GM13976 (cell line): ENCODE results near the gene CPA4.
"Not testable (repeated sequence)": the region's sequence is repeated elsewhere in the genome, so short reads cannot be mapped to it uniquely, and the experiment has no call there.

Experiments
- DNase-seq: peaks from one replicate; pipeline ENCODE4 v3.0.0; 2012; ENCODE audit warnings: low spot score
- CTCF ChIP-seq: IDR thresholded peaks from 2 replicates; pipeline ENCODE4 v1.5.1; 2012; ENCODE audit warnings: borderline replicate concordance, mild to moderate bottlenecking; ENCODE audit not compliant: insufficient read depth; ENCODE audit errors: extremely low read depth, missing control alignments, control extremely low read depth
- in situ Hi-C: fragments of 300-500 bp; cut with MboI; formaldehyde crosslinking; loops from one replicate; pipeline ENCODE4 v1.12.0; 2022; ENCODE audit warnings: low sequenced_read_pairs, mixed read lengths, inconsistent platforms; ENCODE audit not compliant: unreplicated experiment

Gene CPA4

GRCh38 chr7:130292682-130293257 is at the start of gene CPA4:
CPA4 (plus strand) TSS chr7:130293161; CDS start chr7:130293181, 20 bp downstream.
- DNase-seq = no peak
- TF ChIP-seq CTCF = no peak
- in situ Hi-C loops = no loop called here

GRCh38 chr7:130243486-130243885 is 49.5 kb upstream of the CPA4 start:
- in situ Hi-C loops, DNase-seq: not testable (repeated sequence)

- in situ Hi-C loops = not testable (repeated sequence)
Measured at GRCh38 chr7:130246491-130246890, 46.5 kb upstream of the CPA4 start.

GRCh38 chr7:130248842-130249241 is 44.1 kb upstream of the CPA4 start:
- DNase-seq, in situ Hi-C loops: not testable (repeated sequence)

More at GRCh38 chr7:130246491-130246890, 46.5 kb upstream of the CPA4 start:
- not testable (repeated sequence) for DNase-seq

GRCh38 chr7:130249626-130250025 is 43.3 kb upstream of the CPA4 start:
- DNase-seq, in situ Hi-C loops: not testable (repeated sequence)

GRCh38 chr7:130254555-130254954 is 38.4 kb upstream of the CPA4 start:
- in situ Hi-C loops = no loop called here
- TF ChIP-seq CTCF = no peak
- no peak for DNase-seq

- in situ Hi-C loops = no loop called here
- no peak for TF ChIP-seq CTCF
- no peak for DNase-seq
Measured at GRCh38 chr7:130256704-130257103, 36.3 kb upstream of the CPA4 start.

GRCh38 chr7:130258494-130259078 is 34.4 kb upstream of the CPA4 start:
- in situ Hi-C loops = no loop called here
- no peak for TF ChIP-seq CTCF
- DNase-seq = no peak

- in situ Hi-C loops = no loop called here
- no peak for TF ChIP-seq CTCF
- no peak for DNase-seq
Measured at GRCh38 chr7:130262448-130262847, 30.5 kb upstream of the CPA4 start.
